ENCODE data around the gene PTCD2.

DNA sequence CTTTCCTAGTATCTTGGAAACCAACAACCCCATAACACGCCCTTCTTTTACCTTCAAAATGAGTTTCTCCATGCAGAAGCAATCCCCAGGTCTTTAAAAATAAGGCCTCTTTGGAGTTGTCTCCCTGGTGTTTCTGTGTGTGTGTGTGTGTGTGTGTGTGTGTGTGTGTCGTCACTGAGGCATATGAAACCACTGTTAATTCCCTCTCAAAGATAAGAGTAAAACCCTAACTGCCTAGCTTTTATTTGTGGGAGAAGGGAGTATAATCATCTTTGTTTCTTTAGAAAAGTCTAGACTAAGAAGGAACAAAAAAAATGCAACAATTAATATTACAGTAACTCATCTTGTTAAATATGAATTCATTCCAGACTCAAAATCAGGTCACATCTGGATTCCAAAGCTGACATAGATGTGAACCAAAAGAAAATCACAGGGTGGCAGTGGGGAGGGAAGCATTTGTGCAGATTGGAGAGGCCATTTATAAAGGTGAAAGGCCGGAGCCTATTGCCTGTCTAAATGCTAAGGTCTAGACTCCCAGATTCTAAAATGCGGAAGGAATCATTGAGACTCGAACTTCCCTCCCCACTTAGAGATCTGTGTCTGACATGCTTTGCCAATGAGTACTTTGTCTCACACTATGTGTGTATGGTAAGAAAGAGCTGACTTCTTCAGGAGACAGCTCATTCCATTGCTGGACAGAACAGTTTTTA, 95.6 kb downstream of the PTCD2 start:
- TF ChIP-seq, protein P1, sequence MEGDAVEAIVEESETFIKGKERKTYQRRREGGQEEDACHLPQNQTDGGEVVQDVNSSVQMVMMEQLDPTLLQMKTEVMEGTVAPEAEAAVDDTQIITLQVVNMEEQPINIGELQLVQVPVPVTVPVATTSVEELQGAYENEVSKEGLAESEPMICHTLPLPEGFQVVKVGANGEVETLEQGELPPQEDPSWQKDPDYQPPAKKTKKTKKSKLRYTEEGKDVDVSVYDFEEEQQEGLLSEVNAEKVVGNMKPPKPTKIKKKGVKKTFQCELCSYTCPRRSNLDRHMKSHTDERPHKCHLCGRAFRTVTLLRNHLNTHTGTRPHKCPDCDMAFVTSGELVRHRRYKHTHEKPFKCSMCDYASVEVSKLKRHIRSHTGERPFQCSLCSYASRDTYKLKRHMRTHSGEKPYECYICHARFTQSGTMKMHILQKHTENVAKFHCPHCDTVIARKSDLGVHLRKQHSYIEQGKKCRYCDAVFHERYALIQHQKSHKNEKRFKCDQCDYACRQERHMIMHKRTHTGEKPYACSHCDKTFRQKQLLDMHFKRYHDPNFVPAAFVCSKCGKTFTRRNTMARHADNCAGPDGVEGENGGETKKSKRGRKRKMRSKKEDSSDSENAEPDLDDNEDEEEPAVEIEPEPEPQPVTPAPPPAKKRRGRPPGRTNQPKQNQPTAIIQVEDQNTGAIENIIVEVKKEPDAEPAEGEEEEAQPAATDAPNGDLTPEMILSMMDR (IDR thresholded peaks at IDR 0.05): no peak
- TF ChIP-seq POLR2A (IDR thresholded peaks at IDR 0.05): no peak

Data from heart left ventricle (tissue), 13 donors.